HG02759 (cell line): ENCODE results near the gene FKBP14.

ENCODE experiments used
- ATAC-seq: cut with Tn5 transposase; IDR thresholded peaks from one replicate; pipeline ENCODE4 v1.9.1; 2021; ENCODE audit warnings: mild to moderate bottlenecking, moderate library complexity; ENCODE audit not compliant: unreplicated experiment

Gene FKBP14, protein sequence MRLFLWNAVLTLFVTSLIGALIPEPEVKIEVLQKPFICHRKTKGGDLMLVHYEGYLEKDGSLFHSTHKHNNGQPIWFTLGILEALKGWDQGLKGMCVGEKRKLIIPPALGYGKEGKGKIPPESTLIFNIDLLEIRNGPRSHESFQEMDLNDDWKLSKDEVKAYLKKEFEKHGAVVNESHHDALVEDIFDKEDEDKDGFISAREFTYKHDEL

DNA sequence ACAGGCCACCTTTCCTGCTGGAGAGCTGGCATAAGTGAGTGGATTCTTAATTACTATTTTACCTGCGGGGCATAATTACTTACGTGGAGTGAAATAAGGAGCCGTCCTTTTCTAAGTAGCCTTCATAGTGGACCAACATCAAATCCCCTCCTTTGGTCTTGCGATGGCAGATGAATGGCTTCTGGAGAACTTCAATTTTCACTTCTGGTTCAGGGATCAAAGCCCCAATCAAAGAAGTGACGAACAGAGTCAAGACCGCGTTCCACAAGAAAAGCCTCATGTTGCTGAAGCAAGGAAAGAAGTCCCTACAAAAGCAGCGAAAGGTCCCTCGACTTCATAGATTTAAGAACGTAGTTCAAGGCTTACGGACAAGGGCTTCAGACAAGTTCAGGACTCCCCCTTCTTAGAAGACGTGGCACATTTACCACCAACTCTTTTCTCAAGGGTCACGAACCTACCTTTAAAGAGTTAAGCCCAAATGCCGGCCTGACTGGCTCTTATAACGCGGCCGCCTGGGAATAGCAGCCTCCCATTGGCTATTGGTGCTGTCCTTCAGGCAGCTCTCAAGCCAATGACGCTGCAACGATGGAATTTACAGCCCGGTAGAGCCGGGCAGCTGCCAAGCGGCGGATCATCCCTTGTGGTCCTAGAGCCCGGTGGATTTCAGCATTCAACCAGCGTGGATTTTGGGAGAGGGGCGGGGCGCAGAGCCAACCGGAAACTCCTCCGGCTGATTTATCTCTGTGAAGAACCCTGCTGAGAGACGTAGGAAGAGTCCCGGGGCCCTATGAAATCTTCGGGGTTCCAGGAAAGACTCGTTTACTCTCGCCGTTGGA lies at the start of gene FKBP14:
Gene FKBP14 (minus strand): TSS at position 474 of the 836 bp plus-strand sequence. CDS start 194 bp downstream, at position 280.
- ATAC-seq, result peak; percentile 70

DNA sequence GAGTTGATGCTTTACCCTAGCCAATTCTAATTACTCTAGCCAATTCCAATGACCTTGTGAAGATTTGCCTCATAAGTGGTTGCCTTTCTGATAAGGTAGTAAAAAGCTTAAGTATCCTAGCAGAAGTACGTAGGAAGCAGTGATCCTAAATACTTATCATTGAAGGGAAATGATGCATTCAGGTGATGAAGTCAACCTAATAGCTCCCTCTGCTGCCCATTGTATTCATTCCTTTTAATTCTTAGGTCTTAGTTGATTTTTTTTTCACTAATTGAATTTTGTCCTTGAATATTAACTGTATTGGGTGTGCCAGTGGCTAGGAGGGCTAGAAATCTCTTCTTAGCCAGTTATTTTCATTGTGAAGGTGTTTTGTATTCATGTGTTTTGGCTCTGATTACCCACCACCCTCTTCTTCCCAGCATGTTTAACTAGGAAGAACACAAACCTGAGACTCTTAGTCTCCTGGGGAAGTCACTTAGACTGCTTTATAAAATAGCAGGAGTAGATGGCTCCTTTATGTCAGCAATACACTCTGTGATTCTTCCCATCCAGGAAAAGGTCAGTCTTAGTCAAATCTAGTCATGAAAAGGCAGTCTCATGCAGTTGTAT lies 48.0 kb upstream of the FKBP14 start:
- ATAC-seq, result no peak

DNA sequence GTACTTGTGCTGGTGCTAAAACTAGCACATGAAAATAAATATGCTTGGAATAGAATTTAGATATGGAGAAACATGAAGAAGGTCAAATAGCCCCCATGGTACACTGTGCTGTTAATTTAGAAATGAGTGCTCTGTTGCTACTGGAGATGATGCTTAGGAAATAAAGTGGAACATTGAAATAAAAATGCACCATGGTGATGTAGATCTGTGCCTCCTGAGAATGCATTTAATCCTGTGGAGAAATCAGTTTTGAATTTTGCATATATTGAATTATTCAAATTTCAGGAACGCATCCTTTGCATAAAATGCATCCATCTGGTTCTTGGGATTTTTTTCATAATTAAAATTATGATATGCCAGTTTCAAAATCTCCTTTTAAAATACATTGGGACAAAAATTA lies 46.2 kb upstream of the FKBP14 start:
- no peak for ATAC-seq

DNA sequence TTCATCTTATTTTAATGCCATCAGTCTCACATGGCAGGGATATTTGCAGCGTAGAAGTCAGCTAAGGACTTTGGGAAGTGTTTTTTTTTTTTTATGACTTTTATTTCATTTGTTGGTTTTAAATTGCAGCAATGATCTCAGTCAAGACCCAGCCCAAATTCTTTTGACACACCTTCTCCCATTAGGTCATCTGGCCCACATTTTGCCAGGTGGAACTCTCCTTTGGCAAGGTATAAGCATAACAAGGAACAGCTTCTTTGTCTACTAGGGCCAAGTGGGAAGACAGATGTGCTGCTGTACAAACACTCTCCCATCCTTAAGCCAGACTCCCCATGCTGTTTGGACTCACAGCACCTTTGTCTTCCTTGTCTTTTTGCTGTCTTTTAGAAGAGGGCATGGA lies 43.5 kb upstream of the FKBP14 start:
- ATAC-seq, result no peak

DNA sequence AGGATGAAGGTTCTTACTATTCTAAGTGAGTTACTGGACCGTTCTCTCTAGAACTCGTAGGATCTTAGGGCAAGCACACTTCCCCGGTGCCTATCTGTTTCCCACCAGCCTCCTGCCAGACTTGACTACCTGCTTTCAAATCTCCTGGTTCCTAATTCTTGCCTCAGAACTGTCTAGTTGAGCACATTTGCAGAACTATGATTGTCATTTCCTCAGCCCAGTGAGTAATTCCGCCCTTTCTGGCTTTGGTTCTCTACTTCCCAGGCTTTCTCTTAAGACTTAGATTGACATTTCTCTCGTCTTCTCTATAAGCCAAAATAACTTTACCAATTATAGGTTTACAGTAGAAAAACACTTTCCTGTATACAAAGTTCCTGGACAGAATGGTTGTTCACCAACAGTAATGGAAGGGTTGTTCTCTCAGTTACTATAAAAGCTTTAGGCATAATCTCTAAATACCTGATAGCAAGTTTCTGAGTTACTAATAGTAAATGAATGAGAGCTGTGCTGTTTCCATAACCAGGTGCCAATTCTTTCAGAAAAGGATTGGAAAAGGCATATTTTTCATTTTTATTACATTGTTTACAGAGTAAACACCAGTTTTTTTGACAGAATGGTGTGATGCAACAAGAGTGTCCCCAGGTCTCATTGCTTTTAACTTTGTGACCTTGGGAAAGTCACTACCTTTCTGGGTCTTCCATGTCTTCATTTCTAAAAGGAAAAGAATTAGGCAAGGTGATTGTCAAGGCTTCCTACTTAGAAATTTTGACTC lies 42.8 kb upstream of the FKBP14 start:
- no peak for ATAC-seq

DNA sequence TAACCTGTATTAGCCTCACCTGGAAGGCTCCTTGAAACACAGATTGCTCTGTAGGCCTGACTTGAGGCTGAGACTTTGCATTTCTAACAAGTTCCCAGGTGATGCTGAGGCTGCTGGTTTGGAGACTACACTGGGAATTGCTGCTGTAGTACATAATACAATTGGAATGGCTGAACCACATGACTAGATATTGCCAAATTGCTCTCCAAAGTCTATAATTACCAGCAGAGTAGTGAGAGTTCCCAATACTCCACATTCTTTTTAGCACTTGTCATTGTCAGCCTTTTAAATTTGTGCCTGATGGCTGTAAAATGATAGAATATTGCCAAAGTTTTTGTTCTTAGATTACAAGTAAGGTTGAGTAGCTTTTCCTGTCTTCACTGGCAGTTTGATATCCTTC lies 41.6 kb upstream of the FKBP14 start:
- no peak for ATAC-seq

DNA sequence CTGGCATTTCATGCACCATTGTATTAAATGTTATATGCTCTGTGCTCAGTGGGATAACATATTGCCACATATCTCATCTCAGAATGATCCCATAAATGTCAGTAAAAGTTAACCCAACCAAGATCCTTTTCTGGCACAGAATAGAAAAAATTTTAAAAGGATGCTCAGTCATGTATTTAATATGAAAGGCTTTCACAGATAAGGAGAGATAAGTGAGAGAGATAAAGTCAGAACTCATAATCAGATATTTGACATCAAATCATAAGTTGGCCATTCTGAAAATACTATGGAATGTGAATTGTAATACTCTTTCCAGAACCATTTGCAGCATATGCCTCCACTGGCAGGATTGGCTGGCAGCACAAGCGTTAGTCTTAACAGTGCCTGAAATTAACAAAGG lies 40.2 kb upstream of the FKBP14 start:
- no peak for ATAC-seq

DNA sequence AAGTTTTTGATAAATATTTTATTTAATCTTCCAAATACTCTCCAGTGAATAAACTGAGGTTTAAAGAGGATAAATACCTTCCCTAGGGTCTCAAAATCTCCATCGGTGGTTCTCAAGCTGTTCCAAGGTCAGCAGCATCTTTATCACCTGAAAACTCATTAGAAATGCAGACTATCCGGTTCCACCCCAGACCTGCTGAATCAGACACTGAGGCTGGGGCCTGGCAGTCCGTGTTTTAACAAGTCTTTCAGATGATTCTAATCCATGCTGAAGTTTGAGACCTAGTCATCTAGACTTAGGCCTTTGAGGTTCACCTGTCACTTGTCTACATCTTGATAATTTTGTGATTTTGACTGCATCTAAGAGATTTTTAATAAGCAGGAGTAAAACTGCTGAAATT lies 39.2 kb upstream of the FKBP14 start:
- no peak for ATAC-seq

DNA sequence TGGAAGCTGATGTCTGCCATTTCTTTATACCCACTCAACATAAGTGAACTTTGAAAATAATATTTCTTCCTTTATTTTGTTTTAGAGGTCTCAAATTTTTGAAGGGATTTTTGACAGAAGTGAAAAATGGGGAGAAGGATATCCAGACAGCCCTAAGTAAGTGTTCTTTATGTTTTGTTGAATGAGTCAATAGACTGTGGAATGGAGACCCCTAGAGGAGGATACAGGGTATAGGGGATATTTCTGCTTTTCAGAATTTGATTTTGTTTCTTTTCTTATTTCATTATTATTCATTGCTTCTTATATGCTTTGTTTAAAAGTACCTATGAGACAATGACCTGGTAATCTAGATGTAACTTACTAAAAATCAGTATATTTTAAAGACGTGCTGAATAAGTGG lies 36.1 kb upstream of the FKBP14 start:
- ATAC-seq, result no peak

DNA sequence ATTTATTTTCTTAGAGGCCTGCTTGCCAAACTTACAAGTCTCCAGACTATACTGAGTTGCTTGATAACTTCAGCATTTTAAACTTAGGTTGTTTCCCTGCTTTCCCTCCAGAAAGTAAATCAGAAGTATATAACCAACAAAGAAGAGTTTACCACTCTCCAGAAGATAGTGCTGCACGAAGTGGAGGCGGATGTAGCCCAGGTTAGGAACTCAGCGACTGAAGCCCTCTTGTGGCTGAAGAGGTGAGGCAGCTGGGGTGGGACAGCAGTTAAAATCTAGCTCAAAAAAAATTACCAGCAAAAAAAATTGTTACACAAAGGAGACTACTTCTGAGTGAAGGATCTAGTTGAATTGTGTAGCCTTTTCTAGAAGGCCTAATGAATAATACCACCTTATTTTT lies 35.3 kb upstream of the FKBP14 start:
- ATAC-seq, result peak; percentile 90

DNA sequence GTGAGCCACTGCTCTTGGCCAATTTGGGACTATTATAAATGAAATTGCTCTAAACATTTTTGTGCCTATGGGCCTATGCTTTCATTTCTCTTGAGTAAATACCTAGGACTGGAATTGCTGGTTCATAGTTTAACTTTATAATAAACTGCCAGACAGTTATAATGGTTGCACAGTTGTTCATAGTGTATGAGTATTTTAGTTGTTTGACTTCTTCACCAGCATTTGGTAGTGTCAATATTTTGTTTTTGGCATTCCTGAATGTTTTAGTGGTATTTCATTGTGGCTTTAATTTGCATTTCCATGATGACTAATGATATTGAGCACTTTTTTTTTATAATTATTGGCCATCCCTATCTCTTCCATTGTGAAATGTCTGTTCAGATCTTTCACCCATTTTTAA lies 31.2 kb upstream of the FKBP14 start:
- ATAC-seq, result no peak

DNA sequence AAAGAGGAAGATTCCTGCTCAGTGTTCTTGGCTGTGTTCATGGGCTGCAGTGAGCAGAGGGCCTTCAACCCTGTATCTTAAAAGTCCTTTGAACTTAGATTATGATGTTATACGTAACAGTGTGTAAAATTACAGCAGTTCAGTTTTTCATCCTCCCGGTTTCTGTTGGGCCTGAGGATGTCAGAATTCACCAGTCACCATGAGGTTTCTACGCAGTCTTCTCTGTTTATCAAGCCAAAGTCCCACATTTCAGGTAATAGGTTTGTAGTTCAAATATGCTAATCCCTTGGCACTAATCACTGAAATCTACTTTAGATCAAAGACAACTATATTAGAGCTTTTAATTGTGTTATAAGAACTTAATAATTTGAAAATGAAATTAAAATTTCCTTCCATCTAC lies 26.6 kb upstream of the FKBP14 start:
- no peak for ATAC-seq

DNA sequence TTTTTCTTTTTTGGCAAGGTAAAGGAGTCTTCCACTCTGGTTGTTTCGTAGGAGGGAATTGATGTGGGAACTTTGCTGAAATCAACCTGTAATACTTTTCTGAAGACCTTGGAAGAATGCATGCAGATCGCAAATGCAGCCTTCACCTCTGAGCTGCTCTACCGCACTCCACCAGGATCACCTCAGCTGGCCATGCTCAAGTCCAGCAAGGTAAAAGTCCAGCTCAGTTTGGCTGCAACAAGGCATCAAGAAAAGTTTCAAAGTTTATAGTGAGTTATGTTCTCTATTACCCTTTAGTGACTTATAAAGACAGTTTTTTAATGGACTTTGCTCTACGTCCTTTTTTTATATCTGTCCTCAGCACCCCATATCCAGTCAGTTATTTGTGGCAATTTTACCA lies 22.7 kb upstream of the FKBP14 start:
- no peak for ATAC-seq

DNA sequence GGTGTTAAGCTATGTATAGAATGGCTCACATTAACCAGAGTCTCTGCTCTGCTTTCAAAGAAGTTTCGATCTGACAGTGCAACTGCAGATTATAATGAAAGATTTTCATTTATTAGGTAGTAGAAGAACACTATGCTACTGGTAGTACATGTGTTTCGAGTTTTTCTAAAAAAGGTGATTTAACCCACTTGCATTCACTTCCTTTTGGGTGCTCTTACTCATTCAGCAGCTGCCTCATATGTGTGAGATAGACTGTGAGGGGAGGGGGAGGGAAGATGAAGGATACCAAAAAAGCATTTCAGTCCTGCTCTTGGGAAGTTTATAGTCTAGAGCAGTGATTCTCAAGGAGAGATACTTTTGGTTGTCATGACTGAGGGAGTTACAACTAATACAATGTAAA lies 22.1 kb upstream of the FKBP14 start:
- no peak for ATAC-seq

DNA sequence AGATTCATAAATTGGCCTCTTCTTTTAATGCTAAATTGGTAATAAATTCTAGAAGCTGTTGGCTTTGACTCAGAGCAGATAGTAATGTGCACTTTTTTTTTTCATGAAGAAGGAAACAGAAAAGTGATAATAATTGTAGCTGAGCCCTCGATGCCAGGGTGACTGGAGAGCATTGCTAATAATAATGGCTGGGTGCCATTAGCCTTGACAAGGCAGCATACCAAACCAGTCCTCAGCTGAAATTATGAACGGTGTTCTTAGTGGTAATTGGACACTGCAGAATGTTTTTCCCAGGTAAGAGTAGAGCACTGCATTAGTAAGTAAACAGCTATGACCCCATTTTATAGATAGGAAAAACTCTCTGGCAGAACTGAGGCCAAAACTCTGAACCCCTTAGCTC lies 20.6 kb upstream of the FKBP14 start:
- no peak for ATAC-seq

DNA sequence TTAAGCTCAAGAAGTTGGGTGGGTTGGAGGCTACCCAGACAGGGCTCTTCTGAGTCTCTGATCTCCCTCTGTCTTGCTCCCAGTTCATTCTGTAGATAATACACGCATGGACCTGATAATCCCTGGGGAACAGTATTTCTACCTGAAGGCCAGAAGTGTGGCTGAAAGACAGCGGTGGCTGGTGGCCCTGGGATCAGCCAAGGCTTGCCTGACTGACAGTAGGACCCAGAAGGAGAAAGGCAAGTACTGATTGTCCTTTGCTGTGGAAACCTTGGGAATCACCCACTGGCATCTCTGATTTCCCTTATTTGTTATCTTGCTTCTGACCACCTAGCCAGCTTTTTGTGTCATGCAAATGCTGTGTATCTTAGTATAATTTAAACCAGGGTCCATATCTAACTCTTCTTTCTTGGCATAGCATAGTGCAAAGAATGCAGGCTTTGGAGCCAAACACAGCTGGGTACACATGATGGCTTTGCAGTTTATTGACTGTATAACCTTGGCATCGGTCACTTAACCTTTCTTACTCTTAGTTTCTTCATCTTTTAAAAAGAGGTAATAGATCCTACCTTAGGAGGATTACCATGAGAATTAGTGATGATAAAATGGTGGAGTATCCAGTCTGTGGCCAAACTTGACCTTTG lies 19.7 kb upstream of the FKBP14 start:
- no peak for ATAC-seq

DNA sequence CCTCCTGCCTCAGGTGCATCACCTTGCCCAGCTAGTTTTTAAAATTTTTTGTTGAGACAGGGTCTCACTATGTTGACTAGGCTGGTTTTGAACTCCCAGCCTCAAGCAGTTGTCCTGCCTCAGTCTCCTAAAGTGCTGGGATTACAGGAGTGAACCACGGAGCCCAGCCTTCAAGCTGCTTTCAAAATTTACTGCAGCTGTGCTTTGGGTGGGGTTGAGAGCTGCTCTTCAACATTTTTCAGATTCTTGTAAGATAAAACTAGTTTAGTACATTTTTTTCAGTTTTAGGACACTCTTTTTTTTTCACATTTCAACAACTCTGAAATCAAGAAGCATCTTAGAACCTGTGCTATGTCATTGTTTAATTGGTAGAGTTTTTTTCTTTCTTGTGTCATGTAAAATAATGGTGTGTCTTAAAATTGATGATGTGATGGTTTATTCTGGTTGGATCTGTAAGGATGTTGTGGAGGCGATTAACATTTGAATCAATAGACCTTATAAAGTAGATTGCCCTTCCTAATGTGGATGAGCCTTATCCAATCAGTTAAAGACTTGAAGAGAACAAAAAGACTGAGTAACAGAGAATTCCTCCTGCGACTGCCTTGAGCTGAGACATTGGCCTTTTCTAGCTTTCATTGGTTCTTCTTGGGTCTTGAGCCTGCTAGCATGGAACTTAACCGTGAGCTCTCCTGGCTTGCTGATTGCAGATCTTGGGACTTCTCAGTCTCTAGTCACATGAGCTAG lies 15.2 kb upstream of the FKBP14 start:
- no peak for ATAC-seq

DNA sequence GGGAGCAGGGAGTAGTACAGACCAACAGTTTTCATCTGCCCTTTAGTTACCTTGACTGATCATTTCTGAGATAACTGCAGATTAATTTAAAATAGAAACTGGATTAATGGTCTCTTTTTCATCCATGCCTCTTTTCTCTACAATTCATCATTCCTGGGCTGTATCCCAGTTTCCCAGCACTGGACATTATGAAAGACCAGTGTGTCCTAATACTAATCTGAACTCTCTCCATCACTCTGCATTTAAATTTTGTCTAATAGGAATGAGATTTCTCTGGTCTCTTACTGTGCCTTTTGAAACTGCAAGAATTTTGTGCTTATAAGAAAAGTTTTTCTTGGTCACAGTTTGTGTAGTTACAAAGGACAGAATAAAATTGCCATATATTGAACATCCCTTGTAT lies 14.4 kb upstream of the FKBP14 start:
- ATAC-seq, result no peak

DNA sequence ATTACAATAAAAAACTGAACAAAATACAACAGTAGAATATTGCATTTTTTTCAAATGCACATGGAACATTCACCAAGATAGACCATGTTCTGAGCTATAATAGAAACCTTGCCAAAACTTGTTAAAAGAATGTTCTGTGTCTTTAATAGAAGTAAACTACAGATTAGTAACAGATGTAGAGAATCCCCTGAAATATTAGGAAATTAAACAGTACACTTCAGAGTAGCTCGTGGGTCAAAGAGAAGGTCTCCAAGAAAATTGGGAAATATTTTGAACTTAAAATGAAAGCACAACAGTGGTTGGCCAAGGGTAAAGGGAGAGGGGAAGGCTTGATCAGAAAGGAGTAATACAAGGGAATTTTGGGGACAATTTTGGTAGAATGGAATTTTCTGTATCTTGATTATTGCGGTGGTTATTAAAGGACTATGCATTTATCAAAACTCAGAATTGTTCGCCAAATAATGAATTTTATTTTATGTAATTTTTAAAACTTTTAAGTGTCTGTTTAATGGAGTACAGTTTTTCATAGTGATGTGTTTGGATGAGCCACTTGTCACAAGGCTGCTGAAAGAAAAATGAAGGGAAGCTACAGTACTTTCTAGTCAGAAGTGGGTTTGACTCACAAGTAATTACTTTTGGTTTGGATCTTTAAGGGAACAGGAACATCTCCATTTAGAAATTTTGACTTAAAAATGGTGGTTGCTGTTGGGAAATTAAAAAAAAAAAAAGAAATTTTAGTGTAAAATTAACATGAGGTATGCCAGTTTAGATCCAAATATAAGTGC lies 11.9 kb upstream of the FKBP14 start:
- ATAC-seq, result no peak
